PFSK-1 (cell line): ENCODE data around the gene NOL12.

Experiments
- FOXP2 ChIP-seq: optimal IDR thresholded peaks from 2 replicates; pipeline ENCODE3; 2011; ENCODE audit warnings: borderline replicate concordance, control low read depth, inconsistent platforms; ENCODE audit not compliant: insufficient read depth; ENCODE audit errors: extremely low read length, extremely low read depth
- POLR2AphosphoS5 ChIP-seq: IDR thresholded peaks from 2 replicates; pipeline ENCODE4 v1.6.1; 2012; ENCODE audit warnings: low read depth, mild to moderate bottlenecking, control low read depth, low read length, moderate library complexity
- SIN3A ChIP-seq: IDR thresholded peaks from 2 replicates; pipeline ENCODE4 v1.6.1; 2012; ENCODE audit warnings: mild to moderate bottlenecking, low read length, moderate library complexity, borderline replicate concordance; ENCODE audit not compliant: insufficient read depth
- TAF1 ChIP-seq: IDR thresholded peaks from 2 replicates; pipeline ENCODE4 v1.6.1; 2012; ENCODE audit warnings: low read length, control low read depth, borderline replicate concordance; ENCODE audit not compliant: insufficient read depth
- TF ChIP-seq, protein P1 (sequence below), 2 experiments: IDR thresholded peaks; 2 replicates each; pipeline versions ENCODE4 v1.6.1 to v1.8.0; 2011 to 2012; ENCODE audit warnings: low read depth in 2 of 2, low read length in 2 of 2, control low read depth in 1 of 2, inconsistent platforms in 1 of 2, mild to moderate bottlenecking in 1 of 2, moderate library complexity in 1 of 2; ENCODE audit not compliant: insufficient read depth in 1 of 2

GRCh38 chr22:37660709-37661045 is 25.5 kb upstream of the NOL12 start:
- TF ChIP-seq SIN3A (no peak), POLR2AphosphoS5 (no peak), TAF1 (no peak), FOXP2 (no peak)
- TF ChIP-seq, protein P1, sequence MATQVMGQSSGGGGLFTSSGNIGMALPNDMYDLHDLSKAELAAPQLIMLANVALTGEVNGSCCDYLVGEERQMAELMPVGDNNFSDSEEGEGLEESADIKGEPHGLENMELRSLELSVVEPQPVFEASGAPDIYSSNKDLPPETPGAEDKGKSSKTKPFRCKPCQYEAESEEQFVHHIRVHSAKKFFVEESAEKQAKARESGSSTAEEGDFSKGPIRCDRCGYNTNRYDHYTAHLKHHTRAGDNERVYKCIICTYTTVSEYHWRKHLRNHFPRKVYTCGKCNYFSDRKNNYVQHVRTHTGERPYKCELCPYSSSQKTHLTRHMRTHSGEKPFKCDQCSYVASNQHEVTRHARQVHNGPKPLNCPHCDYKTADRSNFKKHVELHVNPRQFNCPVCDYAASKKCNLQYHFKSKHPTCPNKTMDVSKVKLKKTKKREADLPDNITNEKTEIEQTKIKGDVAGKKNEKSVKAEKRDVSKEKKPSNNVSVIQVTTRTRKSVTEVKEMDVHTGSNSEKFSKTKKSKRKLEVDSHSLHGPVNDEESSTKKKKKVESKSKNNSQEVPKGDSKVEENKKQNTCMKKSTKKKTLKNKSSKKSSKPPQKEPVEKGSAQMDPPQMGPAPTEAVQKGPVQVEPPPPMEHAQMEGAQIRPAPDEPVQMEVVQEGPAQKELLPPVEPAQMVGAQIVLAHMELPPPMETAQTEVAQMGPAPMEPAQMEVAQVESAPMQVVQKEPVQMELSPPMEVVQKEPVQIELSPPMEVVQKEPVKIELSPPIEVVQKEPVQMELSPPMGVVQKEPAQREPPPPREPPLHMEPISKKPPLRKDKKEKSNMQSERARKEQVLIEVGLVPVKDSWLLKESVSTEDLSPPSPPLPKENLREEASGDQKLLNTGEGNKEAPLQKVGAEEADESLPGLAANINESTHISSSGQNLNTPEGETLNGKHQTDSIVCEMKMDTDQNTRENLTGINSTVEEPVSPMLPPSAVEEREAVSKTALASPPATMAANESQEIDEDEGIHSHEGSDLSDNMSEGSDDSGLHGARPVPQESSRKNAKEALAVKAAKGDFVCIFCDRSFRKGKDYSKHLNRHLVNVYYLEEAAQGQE (IDR thresholded peaks at IDR 0.05; ENCODE audit: insufficient read depth in 1 of 2, low read depth in 2 of 2, low read length in 2 of 2) = no peak
